Measurements from ENCODE around the gene NUDT12.

NUDT12 gene

GRCh38 chr5:103562453-103563157 lies at the start of gene NUDT12:
NUDT12 (minus strand) TSS chr5:103562789; CDS start chr5:103560248, 2,541 bp downstream.
- in situ Hi-C loops (cut with HindIII; ENCODE audit: low pct_ligation_motif_present, low pct_unique_long_range_greater_than_20kb, low sequenced_read_pairs), result no loop called here
- DNase-seq, result peak; percentile 70

- in situ Hi-C loops (cut with HindIII; ENCODE audit: low pct_ligation_motif_present, low pct_unique_long_range_greater_than_20kb, low sequenced_read_pairs), result no loop called here
- no peak for DNase-seq
Measured at GRCh38 chr5:103607346-103607745, 44.8 kb upstream of the NUDT12 start.

DNA sequence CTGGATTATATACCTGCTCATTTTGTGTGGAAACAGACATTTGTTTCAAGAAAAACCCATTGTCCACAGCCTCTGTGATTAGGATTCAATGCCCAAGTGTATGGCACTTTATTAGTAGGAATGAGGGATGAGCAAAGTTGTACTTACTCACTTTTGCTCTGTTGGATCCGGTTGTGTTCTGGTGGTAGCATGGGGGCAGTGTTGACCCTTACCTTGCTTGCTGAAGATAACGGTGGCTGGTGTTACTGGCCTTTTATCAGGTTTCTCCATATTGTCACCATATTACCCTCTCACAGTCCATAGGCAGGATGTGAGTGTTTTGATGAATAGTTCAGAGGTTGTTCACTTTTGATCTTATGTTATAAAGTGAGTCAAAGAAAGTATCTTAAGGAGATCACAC lies 42.7 kb upstream of the NUDT12 start:
- no peak for DNase-seq
- in situ Hi-C loops (cut with HindIII; ENCODE audit: low pct_ligation_motif_present, low pct_unique_long_range_greater_than_20kb, low sequenced_read_pairs), result no loop called here

- in situ Hi-C loops (cut with HindIII; ENCODE audit: low pct_ligation_motif_present, low pct_unique_long_range_greater_than_20kb, low sequenced_read_pairs), result no loop called here
- DNase-seq, result no peak
Measured at GRCh38 chr5:103602438-103602837, 39.8 kb upstream of the NUDT12 start.

- in situ Hi-C loops (cut with HindIII; ENCODE audit: low pct_ligation_motif_present, low pct_unique_long_range_greater_than_20kb, low sequenced_read_pairs), result no loop called here
- DNase-seq, result no peak
Measured at GRCh38 chr5:103601314-103601713, 38.7 kb upstream of the NUDT12 start.

DNA sequence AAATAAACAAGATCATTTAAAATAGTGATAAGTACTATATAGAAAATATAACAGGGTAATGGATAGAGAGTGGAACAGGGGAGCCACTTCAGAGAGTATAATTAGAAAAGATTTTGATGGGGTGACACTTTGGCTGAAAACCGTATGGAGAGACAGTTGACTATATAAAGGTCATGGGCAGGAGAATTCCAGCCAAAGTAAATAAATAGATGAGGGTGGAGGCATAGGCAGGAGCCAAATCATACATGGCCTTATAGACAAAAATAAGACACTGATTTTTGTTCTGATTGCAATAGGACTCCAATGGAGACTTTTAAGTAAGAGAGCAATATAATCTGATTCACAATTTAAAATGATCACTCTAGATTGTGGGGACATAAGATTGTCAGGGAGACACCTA lies 37.5 kb upstream of the NUDT12 start:
- in situ Hi-C loops (cut with HindIII; ENCODE audit: low pct_ligation_motif_present, low pct_unique_long_range_greater_than_20kb, low sequenced_read_pairs), result no loop called here
- DNase-seq, result no peak

DNA sequence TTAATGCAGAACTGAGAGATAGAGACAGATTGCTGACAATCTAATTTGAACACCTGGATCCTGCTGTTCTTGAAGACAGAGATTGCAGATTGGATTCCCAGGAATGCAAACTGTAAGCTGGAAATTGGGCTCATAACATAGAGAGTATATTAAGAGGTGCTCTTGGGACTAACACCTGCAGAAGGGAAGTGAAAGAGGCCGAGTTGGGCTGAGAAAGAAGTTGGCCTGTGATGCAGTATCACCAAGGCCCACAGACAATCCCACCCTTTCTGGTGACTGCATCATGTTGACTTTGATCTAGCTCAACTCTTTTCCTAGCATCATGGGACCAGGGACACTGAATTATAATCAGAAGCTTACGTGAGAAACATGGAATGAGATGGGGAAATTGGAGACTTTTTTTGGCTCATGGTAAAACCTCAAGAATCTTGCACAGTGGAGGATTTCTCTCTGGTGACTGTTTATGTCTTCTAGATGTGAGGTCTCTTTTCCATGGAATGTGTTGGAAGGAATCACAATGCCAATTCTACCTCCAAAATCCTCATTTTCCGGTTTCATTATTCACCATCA lies 36.5 kb upstream of the NUDT12 start:
- DNase-seq, result no peak
- in situ Hi-C loops (cut with HindIII; ENCODE audit: low pct_ligation_motif_present, low pct_unique_long_range_greater_than_20kb, low sequenced_read_pairs), result no loop called here

- DNase-seq, result no peak
- in situ Hi-C loops (cut with HindIII; ENCODE audit: low pct_ligation_motif_present, low pct_unique_long_range_greater_than_20kb, low sequenced_read_pairs), result no loop called here
Measured at GRCh38 chr5:103590221-103590620, 27.6 kb upstream of the NUDT12 start.

DNA sequence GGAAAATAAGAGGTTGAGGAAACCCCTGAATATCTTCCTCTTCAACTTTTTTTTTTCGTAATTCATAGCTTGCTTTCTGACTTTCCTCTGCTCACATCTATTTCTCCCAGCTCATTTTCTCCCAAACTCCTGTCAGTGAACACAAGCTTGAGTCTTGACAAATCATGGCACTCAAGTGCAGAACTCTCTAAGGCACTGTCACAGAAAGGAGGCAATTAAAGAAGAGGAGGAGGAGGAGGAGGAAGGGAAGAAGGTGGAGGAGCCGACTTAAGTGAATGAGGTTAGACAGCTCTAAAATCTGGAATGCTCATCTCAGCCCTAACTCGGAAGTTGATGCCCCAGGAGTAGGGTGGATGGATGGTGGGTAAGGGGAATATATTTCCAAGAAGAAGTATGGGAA lies 27.2 kb upstream of the NUDT12 start:
- no peak for DNase-seq
- in situ Hi-C loops (cut with HindIII; ENCODE audit: low pct_ligation_motif_present, low pct_unique_long_range_greater_than_20kb, low sequenced_read_pairs), result no loop called here

- no peak for DNase-seq
- in situ Hi-C loops (cut with HindIII; ENCODE audit: low pct_ligation_motif_present, low pct_unique_long_range_greater_than_20kb, low sequenced_read_pairs), result no loop called here
Measured at GRCh38 chr5:103589357-103589756, 26.8 kb upstream of the NUDT12 start.

GRCh38 chr5:103587185-103587748 lies 24.7 kb upstream of the NUDT12 start:
- in situ Hi-C loops (cut with HindIII; ENCODE audit: low pct_ligation_motif_present, low pct_unique_long_range_greater_than_20kb, low sequenced_read_pairs), result no loop called here

GRCh38 chr5:103582364-103582763 lies 19.8 kb upstream of the NUDT12 start:
- in situ Hi-C loops (cut with HindIII; ENCODE audit: low pct_ligation_motif_present, low pct_unique_long_range_greater_than_20kb, low sequenced_read_pairs), result no loop called here
- DNase-seq, result peak; percentile 53

More at GRCh38 chr5:103587185-103587748, 24.7 kb upstream of the NUDT12 start:
- peak; percentile 38 for DNase-seq

GRCh38 chr5:103573411-103573810 lies 10.8 kb upstream of the NUDT12 start:
- in situ Hi-C loops (cut with HindIII; ENCODE audit: low pct_ligation_motif_present, low pct_unique_long_range_greater_than_20kb, low sequenced_read_pairs), result no loop called here

GRCh38 chr5:103572454-103572853 lies 9.9 kb upstream of the NUDT12 start:
- in situ Hi-C loops (cut with HindIII; ENCODE audit: low pct_ligation_motif_present, low pct_unique_long_range_greater_than_20kb, low sequenced_read_pairs), result no loop called here
- DNase-seq, result no peak

More at GRCh38 chr5:103573411-103573810, 10.8 kb upstream of the NUDT12 start:
- no peak for DNase-seq

DNA sequence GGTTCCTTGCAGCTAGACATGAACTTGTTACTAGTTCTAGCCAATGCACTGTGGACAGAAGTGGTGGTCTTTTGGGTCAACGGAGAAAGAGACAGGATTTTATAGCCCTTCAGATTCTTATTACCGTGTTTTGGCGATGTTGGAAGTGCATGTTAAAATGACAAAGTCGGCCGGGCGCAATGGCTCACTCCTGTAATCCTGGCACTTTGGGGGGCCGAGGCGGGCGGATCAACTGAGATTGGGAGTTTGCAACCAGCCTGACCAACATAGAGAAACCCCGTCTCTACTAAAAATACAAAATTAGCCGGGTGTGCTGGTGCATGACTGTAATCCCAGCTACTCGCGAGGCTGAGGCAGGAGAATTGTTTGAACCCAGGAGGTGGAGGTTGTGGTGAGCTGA lies 9.1 kb upstream of the NUDT12 start:
- DNase-seq, result no peak
- in situ Hi-C loops (cut with HindIII; ENCODE audit: low pct_ligation_motif_present, low pct_unique_long_range_greater_than_20kb, low sequenced_read_pairs), result no loop called here

DNA sequence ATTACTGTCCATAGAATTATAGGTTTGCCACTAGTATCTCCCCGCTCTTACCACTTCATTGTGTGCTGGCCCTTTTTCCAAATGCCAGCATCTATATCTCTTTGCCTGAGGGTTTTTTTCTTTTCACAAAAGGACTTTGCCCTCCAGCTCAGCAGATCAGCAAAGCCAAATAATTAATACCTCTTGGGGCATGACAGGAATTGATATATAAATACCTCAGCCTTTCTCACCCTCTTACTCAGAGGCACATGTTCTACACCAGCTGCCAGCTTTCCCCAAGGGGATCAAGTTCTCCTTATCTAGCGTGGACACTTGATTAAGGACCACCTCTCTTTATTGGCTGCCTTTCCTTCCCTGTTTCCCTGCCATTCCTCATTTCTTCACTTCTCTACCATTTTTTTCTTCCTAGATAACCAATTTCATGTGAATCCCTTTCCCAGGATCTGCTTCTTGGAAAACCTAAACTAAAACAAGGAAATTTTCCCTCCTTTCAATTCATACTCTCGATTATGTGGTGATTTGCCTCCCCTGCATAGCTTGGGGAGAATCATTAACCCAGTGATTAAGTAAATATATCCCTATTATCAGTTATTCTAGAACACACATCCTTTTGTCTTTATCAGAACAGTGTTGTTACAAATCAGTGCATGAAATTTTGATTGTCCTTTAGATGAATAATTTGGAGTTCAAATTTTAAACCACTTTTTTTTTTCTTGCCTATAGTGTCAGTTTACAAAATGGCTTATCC lies 6.9 kb upstream of the NUDT12 start:
- DNase-seq, result no peak

DNA sequence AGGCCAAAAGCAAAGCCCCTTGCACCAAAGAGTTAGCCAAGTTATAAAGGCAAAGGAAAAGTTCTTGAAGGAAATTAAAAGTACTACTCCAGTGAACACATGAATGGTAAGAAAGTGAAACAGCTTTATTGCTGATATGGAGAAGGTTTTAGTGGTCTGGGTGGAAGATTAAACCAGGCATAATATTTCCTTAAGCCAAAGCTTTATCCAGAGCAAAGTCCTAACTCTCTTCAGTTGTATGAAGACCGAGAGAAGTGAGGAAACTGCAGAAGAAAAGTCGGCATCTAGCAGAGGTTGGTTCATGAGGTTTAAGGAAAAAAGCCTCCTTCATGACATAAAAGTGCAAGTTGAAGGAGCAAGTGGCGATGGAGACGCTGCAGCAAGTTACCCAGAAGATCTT lies 3.1 kb upstream of the NUDT12 start:
- no peak for DNase-seq
- in situ Hi-C loops (cut with HindIII; ENCODE audit: low pct_ligation_motif_present, low pct_unique_long_range_greater_than_20kb, low sequenced_read_pairs), result no loop called here

More for the DNA sequence above, 6.9 kb upstream of the NUDT12 start:
- in situ Hi-C loops (cut with HindIII; ENCODE audit: low pct_ligation_motif_present, low pct_unique_long_range_greater_than_20kb, low sequenced_read_pairs), result no loop called here

- in situ Hi-C loops (cut with HindIII; ENCODE audit: low pct_ligation_motif_present, low pct_unique_long_range_greater_than_20kb, low sequenced_read_pairs), result no loop called here
- peak; percentile 1 for DNase-seq
Measured at GRCh38 chr5:103561685-103562452, 720 bp downstream of the NUDT12 start.

DNA sequence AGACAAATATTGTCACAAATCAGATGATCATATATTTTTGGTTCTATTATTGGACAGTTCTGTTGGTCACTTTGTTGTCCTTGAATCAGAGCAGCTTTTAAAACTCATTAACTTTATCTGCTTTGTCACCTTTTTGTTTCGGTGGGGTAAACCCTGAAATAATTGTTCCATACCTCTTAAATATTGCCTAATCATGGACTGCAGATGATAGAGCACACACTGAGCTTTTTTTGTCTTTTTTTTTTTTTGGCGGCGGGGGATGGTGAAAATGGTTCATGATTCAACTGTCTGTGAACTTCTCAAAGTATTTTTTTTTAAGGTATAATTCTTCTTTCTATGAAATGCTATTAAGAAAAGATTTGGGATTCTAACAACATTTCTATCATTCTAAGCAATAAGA lies 1.8 kb downstream of the NUDT12 start:
- no peak for DNase-seq
- in situ Hi-C loops (cut with HindIII; ENCODE audit: low pct_ligation_motif_present, low pct_unique_long_range_greater_than_20kb, low sequenced_read_pairs), result no loop called here

Measured in ACHN (cell line).